HG03521 (cell line): ENCODE results near the gene EXOG.

Experiments used
- ATAC-seq: cut with Tn5 transposase; IDR thresholded peaks from one replicate; pipeline ENCODE4 v1.9.1; 2021; ENCODE audit warnings: mild to moderate bottlenecking, moderate library complexity; ENCODE audit not compliant: unreplicated experiment

The EXOG gene

GRCh38 chr3:38507120-38507519, 11.0 kb downstream of the EXOG start:
- peak; percentile 99 for ATAC-seq

GRCh38 chr3:38509732-38510131, 13.6 kb downstream of the EXOG start:
- no peak for ATAC-seq

- ATAC-seq, result no peak
Observed at GRCh38 chr3:38510631-38511030, 14.5 kb downstream of the EXOG start.

GRCh38 chr3:38511546-38511945, 15.4 kb downstream of the EXOG start:
- ATAC-seq, result no peak

- no peak for ATAC-seq
Observed at GRCh38 chr3:38515367-38515766, 19.2 kb downstream of the EXOG start.

- no peak for ATAC-seq
Observed at GRCh38 chr3:38516669-38517068, 20.5 kb downstream of the EXOG start.

- ATAC-seq, result no peak
Observed at GRCh38 chr3:38519000-38519399, 22.9 kb downstream of the EXOG start.

GRCh38 chr3:38519651-38520050, 23.5 kb downstream of the EXOG start:
- ATAC-seq, result no peak

GRCh38 chr3:38521391-38521987, 25.3 kb downstream of the EXOG start:
- peak; percentile 51 for ATAC-seq

GRCh38 chr3:38522002-38522401, 25.9 kb downstream of the EXOG start:
- ATAC-seq, result no peak

- ATAC-seq, result no peak
Observed at GRCh38 chr3:38524141-38524739, 28.1 kb downstream of the EXOG start.

GRCh38 chr3:38526792-38527191, 30.7 kb downstream of the EXOG start:
- no peak for ATAC-seq

GRCh38 chr3:38528457-38528856, 32.3 kb downstream of the EXOG start:
- ATAC-seq, result no peak

- ATAC-seq, result no peak
Observed at GRCh38 chr3:38532529-38532928, 36.4 kb downstream of the EXOG start.

- no peak for ATAC-seq
Observed at GRCh38 chr3:38533285-38533976, 37.3 kb downstream of the EXOG start.

GRCh38 chr3:38534180-38534579, 38.0 kb downstream of the EXOG start:
- ATAC-seq, result no peak

GRCh38 chr3:38534604-38535003, 38.5 kb downstream of the EXOG start:
- ATAC-seq, result no peak

- ATAC-seq, result no peak
Observed at GRCh38 chr3:38536671-38537070, 40.5 kb downstream of the EXOG start.

GRCh38 chr3:38538773-38539353, 42.7 kb downstream of the EXOG start:
- no peak for ATAC-seq

GRCh38 chr3:38541806-38542205, 45.7 kb downstream of the EXOG start:
- ATAC-seq, result no peak

GRCh38 chr3:38542401-38543298, 46.5 kb downstream of the EXOG start:
- ATAC-seq, result no peak
